HepG2 (cell line): ENCODE results near the gene GRPEL2. TPM values are rescaled to one million over a fixed set of nuclear protein-coding genes. Genes with fewer than 3 reads are reported as not detected.

Source experiments
- IRX3 ChIP-seq: sonication (generic); formaldehyde crosslinking; IDR thresholded peaks from 2 replicates; pipeline ENCODE4 v1.8.1; 2023; ENCODE audit warnings: mild to moderate bottlenecking, low read depth, missing genetic modification reagents, borderline replicate concordance
- KDM6A ChIP-seq: IDR thresholded peaks from 2 replicates; pipeline ENCODE4 v1.6.1; 2016; ENCODE audit warnings: low read depth
- MAZ ChIP-seq, 2 experiments: sonication (generic) in 1 of 2; formaldehyde crosslinking in 1 of 2; IDR thresholded peaks; 2 replicates each; pipeline versions ENCODE4 v1.5.0 to v1.6.1; 2012 to 2020; ENCODE audit warnings: low read depth in 2 of 2, mild to moderate bottlenecking in 2 of 2, borderline replicate concordance in 1 of 2, improper control_type of control experiment in 1 of 2, low read length in 1 of 2, missing genetic modification reagents in 1 of 2, moderate library complexity in 1 of 2
- NBN ChIP-seq: fragments of 450-650 bp; conservative IDR thresholded peaks from 2 replicates; pipeline ENCODE4 v1.6.1; 2017
- PAWR ChIP-seq: sonication (generic); formaldehyde crosslinking; IDR thresholded peaks from 2 replicates; pipeline ENCODE4 v1.4.0; 2020; ENCODE audit warnings: missing genetic modification reagents, mild to moderate bottlenecking, borderline replicate concordance
- SALL1 ChIP-seq: sonication (generic); formaldehyde crosslinking; IDR thresholded peaks from 2 replicates; pipeline ENCODE4 v1.8.0; 2022; ENCODE audit warnings: mild to moderate bottlenecking, missing genetic modification reagents
- SAP130 ChIP-seq: IDR thresholded peaks from 2 replicates; pipeline ENCODE4 v1.6.1; 2016; ENCODE audit warnings: low read depth
- SOX13 ChIP-seq, 3 experiments: fragments of 450-650 bp in 1 of 3; sonication (generic) in 1 of 3; formaldehyde crosslinking in 1 of 3; IDR thresholded peaks in 2 of 3; conservative IDR thresholded peaks in 1 of 3; 2 replicates each; pipeline versions ENCODE4 v1.5.0 to v1.6.1; 2016 to 2020; ENCODE audit warnings: antibody characterized with exemption in 1 of 3, mild to moderate bottlenecking in 1 of 3, missing compliant biosample characterization in 1 of 3, missing genetic modification reagents in 1 of 3, moderate library complexity in 1 of 3
- TEAD3 ChIP-seq: optimal IDR thresholded peaks from 2 replicates; pipeline ENCODE3; 2016; ENCODE audit warnings: borderline replicate concordance
- U2AF1 ChIP-seq: fragments of 200-400 bp; formaldehyde crosslinking; optimal IDR thresholded peaks from 2 replicates; pipeline ENCODE3; 2017; ENCODE audit warnings: mild to moderate bottlenecking, low read depth, low read length
- ZBTB7B ChIP-seq: sonication (generic); formaldehyde crosslinking; IDR thresholded peaks from 2 replicates; pipeline ENCODE4 v1.4.0; 2020; ENCODE audit warnings: missing genetic modification reagents
- ZEB1 ChIP-seq: IDR thresholded peaks from 2 replicates; pipeline ENCODE4 v1.6.1; 2012; ENCODE audit warnings: mild to moderate bottlenecking, low read depth, inconsistent platforms; ENCODE audit not compliant: insufficient replicate concordance
- ZFP90 ChIP-seq: sonication (generic); formaldehyde crosslinking; IDR thresholded peaks from 2 replicates; pipeline ENCODE4 v1.8.0; 2022; ENCODE audit warnings: missing genetic modification reagents, mild to moderate bottlenecking, inconsistent platforms, borderline replicate concordance
- ZMYM3 ChIP-seq: sonication (generic); formaldehyde crosslinking; IDR thresholded peaks from 2 replicates; pipeline ENCODE4 v1.5.1; 2020; ENCODE audit warnings: mild to moderate bottlenecking, missing genetic modification reagents
- ZNF644 ChIP-seq: IDR thresholded peaks from 2 replicates; pipeline ENCODE4 v1.6.1; 2016; ENCODE audit warnings: low read depth
- polyA plus RNA-seq, 8 experiments: library from polyadenylated mRNA; depleted of rRNA in 3 of 8; stranded (reverse) in 7 of 8; unstranded in 1 of 8; fragments of >200 nt; fragmentation: Illumina TruSeq in 4 of 8; extraction: Trizol in 4 of 8; gene quantifications; 2 replicates each; pipeline versions ENCODE4 v1.2.1 to v1.2.3, GENCODE V29; 2011 to 2016; ENCODE audit warnings: low read depth in 4 of 8, missing spikeins in 1 of 8, mixed read lengths in 1 of 8; ENCODE audit not compliant: insufficient read depth in 1 of 8
- total RNA-seq, 5 experiments: library from RNA; depleted of rRNA; stranded (reverse); fragments of >200 nt; fragmentation: Illumina TruSeq; extraction: Trizol; gene quantifications; 2 replicates each; pipeline ENCODE4 v1.2.3, GENCODE V29; 2016; ENCODE audit warnings: low read depth in 1 of 5
- TF ChIP-seq, protein P1 (sequence below): IDR thresholded peaks from 2 replicates; pipeline ENCODE4 v1.6.1; 2016; ENCODE audit warnings: mild to moderate bottlenecking
- TF ChIP-seq, protein P2 (sequence below): sonication (generic); formaldehyde crosslinking; IDR thresholded peaks from 2 replicates; pipeline ENCODE4 v1.4.0; 2020; ENCODE audit warnings: missing genetic modification reagents
- TF ChIP-seq, protein P3 (sequence below): sonication (generic); formaldehyde crosslinking; IDR thresholded peaks from 2 replicates; pipeline ENCODE4 v1.9.0; 2022; ENCODE audit warnings: low read depth, missing genetic modification reagents
- TF ChIP-seq, protein P4 (sequence below): sonication (generic); formaldehyde crosslinking; IDR thresholded peaks from 2 replicates; pipeline ENCODE4 v1.4.0; 2020; ENCODE audit warnings: mild to moderate bottlenecking, missing genetic modification reagents, borderline replicate concordance

The GRPEL2 gene
- total and polyA plus RNA-seq, 2 of the 13 experiments (the other 11 are each of a cell fraction or from before 2014, with no cell fraction given): 13.1 to 16.6 TPM

DNA sequence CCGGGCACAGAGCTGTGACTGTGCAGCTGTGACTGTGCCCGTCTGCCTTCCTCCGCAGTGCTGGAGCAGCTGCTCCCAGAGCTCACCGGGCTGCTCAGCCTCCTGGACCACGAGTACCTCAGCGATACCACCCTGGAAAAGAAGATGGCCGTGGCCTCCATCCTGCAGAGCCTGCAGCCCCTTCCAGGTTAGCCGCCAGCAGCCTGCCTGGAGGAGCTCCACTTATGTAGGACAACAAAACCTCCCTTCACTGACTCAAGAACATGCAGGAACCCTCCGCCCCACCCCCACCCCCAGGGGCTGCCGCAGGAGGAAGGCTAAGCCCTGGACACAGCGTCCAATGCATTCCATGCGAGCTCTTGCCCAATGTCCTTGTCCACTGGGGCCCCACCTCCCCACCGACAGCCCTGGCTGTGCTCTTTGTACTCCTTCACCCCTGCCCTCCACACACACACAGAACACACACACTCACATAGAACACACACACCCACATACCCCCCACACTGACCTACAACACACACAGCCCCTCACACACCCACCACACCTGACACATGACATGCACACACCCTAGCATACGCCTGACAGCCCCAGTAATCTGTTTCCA is 45.7 kb upstream of the GRPEL2 start (continued):
- TF ChIP-seq SOX13 (IDR thresholded peaks at IDR 0.05): no peak
- TF ChIP-seq SOX13 (CRISPR knock-in tag; conservative IDR thresholded peaks at IDR 0.05 in 1 of 2, IDR thresholded peaks at IDR 0.05 in 1 of 2): peak in 1 of 2 experiments; percentile 50; a peak in 2 of 4 replicates
- TF ChIP-seq, protein P1, sequence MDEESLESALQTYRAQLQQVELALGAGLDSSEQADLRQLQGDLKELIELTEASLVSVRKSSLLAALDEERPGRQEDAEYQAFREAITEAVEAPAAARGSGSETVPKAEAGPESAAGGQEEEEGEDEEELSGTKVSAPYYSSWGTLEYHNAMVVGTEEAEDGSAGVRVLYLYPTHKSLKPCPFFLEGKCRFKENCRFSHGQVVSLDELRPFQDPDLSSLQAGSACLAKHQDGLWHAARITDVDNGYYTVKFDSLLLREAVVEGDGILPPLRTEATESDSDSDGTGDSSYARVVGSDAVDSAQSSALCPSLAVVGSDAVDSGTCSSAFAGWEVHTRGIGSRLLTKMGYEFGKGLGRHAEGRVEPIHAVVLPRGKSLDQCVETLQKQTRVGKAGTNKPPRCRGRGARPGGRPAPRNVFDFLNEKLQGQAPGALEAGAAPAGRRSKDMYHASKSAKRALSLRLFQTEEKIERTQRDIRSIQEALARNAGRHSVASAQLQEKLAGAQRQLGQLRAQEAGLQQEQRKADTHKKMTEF (CRISPR knock-in tag): peak; percentile 47; the same call in 1 of the 2 replicates
- TF ChIP-seq PAWR (CRISPR knock-in tag): no peak
- TF ChIP-seq, protein P2, sequence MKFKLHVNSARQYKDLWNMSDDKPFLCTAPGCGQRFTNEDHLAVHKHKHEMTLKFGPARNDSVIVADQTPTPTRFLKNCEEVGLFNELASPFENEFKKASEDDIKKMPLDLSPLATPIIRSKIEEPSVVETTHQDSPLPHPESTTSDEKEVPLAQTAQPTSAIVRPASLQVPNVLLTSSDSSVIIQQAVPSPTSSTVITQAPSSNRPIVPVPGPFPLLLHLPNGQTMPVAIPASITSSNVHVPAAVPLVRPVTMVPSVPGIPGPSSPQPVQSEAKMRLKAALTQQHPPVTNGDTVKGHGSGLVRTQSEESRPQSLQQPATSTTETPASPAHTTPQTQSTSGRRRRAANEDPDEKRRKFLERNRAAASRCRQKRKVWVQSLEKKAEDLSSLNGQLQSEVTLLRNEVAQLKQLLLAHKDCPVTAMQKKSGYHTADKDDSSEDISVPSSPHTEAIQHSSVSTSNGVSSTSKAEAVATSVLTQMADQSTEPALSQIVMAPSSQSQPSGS (CRISPR knock-in tag): 0 out of 2 replicates have a peak, but pooled peaks have one; percentile 33
- no peak for TF ChIP-seq NBN
- peak; percentile 29; the same call in 1 of the 2 replicates for TF ChIP-seq ZBTB7B (CRISPR knock-in tag)
- TF ChIP-seq ZNF644 (CRISPR knock-in tag): peak; percentile 54; the same call in 1 of the 2 replicates
- TF ChIP-seq SALL1 (CRISPR knock-in tag): peak; percentile 52; the same call in 1 of the 2 replicates
- TF ChIP-seq ZFP90 (CRISPR knock-in tag): peak; percentile 51; the same call in 1 of the 2 replicates
- TF ChIP-seq, protein P3, sequence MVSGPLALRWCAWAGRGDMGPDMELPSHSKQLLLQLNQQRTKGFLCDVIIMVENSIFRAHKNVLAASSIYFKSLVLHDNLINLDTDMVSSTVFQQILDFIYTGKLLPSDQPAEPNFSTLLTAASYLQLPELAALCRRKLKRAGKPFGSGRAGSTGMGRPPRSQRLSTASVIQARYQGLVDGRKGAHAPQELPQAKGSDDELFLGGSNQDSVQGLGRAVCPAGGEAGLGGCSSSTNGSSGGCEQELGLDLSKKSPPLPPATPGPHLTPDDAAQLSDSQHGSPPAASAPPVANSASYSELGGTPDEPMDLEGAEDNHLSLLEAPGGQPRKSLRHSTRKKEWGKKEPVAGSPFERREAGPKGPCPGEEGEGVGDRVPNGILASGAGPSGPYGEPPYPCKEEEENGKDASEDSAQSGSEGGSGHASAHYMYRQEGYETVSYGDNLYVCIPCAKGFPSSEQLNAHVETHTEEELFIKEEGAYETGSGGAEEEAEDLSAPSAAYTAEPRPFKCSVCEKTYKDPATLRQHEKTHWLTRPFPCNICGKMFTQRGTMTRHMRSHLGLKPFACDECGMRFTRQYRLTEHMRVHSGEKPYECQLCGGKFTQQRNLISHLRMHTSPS (CRISPR knock-in tag): 0 out of 2 replicates have a peak, but pooled peaks have one; percentile 21
- TF ChIP-seq TEAD3 (CRISPR knock-in tag): peak; percentile 94
- no peak for TF ChIP-seq ZEB1
- TF ChIP-seq, protein P4, sequence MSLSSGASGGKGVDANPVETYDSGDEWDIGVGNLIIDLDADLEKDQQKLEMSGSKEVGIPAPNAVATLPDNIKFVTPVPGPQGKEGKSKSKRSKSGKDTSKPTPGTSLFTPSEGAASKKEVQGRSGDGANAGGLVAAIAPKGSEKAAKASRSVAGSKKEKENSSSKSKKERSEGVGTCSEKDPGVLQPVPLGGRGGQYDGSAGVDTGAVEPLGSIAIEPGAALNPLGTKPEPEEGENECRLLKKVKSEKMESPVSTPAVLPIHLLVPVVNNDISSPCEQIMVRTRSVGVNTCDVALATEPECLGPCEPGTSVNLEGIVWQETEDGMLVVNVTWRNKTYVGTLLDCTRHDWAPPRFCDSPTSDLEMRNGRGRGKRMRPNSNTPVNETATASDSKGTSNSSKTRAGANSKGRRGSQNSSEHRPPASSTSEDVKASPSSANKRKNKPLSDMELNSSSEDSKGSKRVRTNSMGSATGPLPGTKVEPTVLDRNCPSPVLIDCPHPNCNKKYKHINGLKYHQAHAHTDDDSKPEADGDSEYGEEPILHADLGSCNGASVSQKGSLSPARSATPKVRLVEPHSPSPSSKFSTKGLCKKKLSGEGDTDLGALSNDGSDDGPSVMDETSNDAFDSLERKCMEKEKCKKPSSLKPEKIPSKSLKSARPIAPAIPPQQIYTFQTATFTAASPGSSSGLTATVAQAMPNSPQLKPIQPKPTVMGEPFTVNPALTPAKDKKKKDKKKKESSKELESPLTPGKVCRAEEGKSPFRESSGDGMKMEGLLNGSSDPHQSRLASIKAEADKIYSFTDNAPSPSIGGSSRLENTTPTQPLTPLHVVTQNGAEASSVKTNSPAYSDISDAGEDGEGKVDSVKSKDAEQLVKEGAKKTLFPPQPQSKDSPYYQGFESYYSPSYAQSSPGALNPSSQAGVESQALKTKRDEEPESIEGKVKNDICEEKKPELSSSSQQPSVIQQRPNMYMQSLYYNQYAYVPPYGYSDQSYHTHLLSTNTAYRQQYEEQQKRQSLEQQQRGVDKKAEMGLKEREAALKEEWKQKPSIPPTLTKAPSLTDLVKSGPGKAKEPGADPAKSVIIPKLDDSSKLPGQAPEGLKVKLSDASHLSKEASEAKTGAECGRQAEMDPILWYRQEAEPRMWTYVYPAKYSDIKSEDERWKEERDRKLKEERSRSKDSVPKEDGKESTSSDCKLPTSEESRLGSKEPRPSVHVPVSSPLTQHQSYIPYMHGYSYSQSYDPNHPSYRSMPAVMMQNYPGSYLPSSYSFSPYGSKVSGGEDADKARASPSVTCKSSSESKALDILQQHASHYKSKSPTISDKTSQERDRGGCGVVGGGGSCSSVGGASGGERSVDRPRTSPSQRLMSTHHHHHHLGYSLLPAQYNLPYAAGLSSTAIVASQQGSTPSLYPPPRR (CRISPR knock-in tag): peak; percentile 63; the same call in 1 of the 2 replicates
- peak; percentile 35; the same call in 1 of the 2 replicates for TF ChIP-seq SAP130 (CRISPR knock-in tag)
- no peak for TF ChIP-seq U2AF1
- TF ChIP-seq KDM6A (CRISPR knock-in tag): peak; percentile 69
- 0 out of 2 replicates have a peak, but pooled peaks have one; percentile 31 for TF ChIP-seq MAZ (IDR thresholded peaks at IDR 0.05; ENCODE audit: borderline replicate concordance, low read depth, low read length)
- TF ChIP-seq MAZ (CRISPR knock-in tag; IDR thresholded peaks at IDR 0.05; ENCODE audit: low read depth): no peak
- TF ChIP-seq IRX3: no peak
- peak; percentile 58 for TF ChIP-seq ZMYM3 (CRISPR knock-in tag)
